NCI-H345 treated with DMSO at 0.1 percent for 48 hours (cell line): ENCODE results near the gene ESPN.
A peak's percentile ranks its signal among the peaks of the same experiment; 100 is the strongest.
"Not testable (repeated sequence)": the region's sequence is repeated elsewhere in the genome, so short reads cannot be mapped to it uniquely, and the experiment has no call there.

Source experiments
- DNase-seq: peaks from one replicate; lab custom pipeline; 2025; ENCODE audit not compliant: unreplicated experiment; lab: John Stamatoyannopoulos, UW

Gene ESPN

DNA sequence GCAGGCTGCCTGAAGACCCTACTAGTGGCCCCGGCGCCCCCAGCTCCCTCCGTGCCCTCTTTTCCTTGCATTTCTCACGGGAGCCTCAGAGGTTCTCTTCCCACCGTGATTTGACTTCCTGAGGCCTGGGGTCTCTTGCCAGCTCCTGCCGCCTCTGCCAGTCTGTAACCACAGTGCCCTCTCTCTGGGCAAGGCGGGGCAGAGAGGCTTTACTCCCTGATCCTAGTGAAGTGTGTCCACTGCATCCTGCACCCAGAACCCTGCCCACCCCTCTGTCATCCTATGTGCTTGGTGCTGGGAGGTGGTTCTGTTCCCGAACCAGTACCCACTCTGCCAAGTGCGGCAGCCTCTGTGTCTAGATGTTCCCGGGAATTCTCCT lies 2.4 kb downstream of the ESPN start:
- no peak for DNase-seq

DNA sequence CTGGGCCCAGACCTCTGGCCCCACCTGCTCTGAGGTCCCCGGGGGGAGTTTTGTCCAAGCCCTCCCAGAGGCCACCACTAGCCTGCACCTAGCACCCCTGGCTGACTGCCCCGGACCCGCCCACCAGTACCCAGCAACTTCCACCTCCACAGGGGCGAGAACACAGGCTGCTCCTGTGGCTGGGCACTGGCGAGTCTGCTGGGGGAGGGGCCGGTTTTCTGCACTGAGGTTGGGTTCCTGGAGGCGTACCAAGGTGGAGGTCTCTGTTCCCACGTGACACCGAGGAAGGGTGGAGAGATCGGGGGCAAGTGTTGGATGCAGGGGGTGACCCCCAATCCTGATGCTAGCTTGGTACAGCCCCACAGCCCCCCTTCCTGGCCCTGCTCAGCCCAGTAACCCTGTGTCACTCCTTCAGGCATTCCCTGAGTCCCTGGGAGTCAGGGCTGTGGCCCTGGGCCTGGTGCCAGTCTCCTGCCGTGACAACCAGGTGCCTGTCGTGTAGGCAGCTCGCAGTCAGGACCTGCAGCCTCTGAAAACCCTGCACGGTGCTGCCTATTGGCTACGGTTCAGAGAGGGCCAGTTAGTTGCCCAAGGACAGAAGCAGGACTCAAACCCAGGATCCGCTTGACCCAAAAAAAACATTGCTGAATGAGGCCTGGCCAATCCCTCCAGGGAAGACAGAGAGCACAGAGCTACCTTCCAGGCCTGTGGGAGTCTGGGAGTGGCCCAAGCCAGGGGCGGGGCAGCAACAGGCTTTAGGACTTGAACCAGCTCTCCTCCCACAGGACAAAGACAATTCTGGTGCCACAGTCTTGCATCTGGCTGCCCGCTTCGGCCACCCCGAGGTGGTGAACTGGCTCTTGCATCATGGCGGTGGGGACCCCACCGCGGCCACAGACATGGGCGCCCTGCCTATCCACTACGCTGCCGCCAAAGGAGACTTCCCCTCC lies 3.1 kb downstream of the ESPN start:
- no peak for DNase-seq

DNA sequence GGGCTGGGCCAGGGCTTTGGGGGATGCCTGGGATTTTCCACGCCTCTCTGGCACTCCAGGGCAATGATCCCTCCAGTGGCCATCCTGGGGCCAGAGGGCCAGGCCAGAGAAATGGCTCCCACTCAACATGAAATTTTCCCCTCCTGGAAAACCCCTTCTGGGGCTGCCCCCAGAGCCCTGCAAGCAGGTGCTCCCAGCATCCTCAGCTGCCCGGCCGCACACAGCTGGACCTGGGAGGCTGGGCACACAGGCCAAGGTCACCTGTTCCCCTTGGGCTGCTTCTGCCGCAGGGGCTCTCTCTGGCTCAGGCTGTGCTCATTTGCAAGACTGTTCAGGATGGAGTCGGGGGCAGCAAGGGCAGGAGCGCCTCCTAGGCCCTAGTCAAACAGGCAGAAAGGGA lies 3.9 kb downstream of the ESPN start:
- not testable (repeated sequence) for DNase-seq

DNA sequence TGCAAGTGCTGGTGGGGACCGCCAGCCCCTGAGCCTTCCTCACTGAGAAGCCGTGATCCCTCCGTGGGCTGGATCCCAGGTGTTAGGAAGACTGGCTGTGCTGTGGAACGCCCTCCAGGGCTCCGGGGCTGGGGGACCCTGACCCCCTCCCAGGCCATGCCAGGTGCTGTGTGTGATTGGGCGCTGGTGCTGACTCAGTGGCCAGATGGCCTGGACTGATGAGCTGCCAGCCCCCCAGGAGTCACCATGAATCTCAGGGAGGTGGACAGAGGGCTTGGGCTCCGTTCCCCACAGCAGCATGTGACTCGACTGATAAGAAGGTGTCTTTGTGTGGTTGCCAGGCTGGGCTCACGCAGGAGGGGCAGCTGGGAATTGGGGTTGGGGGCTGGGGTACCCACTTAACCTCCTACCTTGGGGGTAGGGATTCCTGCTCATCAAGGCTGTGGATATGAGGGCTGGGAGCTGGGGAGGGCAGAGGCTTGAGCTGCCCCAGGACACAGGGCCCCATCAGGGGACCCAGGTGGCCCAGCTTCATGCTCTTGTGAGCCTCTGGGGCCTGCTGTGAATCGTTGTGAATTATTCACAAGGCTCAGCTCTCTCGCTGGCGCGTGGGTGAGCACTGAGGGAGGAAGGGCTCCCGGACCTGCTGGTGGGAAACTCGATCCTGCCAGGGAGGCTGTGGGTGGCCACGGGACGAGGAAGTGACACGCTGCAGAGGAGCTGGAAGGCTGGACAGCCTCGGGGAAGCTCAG lies 5.3 kb downstream of the ESPN start:
- DNase-seq: not testable (repeated sequence)

DNA sequence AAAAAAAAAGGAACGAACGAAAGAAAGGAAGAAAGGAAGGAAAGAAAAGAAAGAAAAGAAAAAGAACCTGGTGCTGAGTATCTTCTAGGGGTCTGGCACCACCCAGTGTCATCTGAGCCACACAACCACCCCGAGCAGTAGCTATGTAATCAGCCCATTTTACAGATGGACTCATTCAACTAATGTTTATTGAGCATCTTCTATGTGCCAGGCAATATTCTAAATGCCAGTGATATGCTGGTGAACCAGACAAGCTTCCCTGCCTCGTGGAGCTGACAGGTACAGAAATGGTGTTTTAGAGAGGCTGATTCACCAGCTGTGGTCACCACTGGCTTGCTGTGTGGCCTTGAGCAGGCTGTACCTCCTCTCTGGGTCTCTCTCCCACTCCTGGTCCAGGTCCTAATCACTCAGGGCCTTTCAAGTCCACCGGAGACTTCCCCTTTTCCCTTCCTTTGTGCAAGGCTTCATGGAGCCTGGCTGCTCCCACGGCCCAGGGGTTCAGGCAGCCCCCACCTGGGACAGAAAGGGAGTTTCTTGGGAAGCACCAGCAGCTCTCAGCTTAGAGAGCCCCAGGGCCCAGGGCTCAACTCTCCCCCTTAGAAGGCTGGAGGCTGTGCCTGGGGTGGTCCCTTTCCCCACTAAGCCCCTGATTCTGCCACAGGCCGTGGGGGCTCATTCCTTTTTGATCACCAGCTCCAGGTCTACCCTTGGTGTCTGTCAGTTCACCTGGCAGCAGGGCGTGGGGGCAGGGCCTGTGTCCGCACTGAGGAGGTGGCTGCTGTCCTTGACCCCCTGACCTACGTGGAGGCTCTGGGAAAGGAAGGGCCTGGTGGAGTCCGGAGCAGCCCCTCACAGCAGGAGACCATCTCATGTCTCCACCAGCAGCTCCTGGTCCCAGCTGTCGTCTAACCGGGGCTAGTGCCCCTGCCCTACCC lies 7.3 kb downstream of the ESPN start:
- DNase-seq: not testable (repeated sequence)

DNA sequence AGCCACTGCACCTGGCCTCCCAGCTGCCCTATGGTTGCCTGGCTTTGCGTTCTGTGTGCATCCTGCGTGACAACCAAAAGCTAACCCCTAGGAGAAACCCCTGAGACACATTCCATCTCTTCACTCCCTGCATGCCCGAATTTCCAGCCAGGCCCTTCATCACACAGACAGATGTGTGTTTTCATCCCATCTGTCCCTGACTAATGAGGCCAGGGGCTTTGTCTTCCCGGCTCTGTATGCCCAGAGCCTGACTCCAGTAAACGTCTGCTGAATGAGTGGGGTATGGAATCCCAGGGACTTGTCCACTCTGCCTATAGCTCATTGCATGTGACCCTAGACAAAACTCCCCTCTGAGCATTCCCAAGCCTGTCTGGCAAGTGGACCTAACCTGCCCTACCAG lies 9.6 kb downstream of the ESPN start:
- DNase-seq: no peak

DNA sequence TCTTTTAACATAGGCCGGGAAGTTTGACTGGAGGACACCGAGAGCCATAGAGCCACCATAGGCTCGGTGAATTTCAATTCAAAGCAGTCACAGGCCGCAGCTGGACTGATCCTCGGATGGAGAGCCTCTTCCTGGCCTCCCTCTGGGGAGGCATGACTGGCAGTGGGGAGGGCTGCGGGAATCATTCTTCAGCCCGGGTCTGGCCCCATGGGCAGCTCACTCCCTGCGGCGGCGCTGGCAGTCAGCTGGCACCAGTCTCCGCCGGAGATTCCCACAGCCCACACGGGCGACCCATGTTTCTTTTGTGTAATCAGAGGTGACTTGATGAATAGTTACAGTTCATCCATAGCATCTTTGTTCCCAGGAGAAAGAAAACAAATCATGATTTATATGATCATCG lies 10.6 kb downstream of the ESPN start:
- no peak for DNase-seq

DNA sequence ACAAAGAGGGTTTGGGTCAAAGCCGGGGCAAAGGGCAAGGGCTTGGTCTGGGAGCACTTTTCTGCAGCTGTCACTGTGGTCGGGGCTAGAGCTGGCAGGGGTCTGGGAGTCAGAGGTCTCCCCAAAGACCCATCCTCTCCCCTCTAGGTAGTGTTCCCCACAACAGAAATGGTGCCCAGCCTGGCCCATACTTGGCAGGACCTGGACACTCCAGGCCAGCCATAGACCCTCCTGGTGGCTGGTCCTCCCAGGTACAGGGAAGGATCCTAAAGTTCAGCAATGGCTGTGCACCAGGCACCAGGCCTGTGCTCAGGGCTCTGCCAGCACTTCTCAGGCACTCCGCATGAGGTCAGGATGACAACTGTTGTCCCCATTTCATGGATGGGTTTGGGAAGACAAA lies 11.0 kb downstream of the ESPN start:
- no peak for DNase-seq

DNA sequence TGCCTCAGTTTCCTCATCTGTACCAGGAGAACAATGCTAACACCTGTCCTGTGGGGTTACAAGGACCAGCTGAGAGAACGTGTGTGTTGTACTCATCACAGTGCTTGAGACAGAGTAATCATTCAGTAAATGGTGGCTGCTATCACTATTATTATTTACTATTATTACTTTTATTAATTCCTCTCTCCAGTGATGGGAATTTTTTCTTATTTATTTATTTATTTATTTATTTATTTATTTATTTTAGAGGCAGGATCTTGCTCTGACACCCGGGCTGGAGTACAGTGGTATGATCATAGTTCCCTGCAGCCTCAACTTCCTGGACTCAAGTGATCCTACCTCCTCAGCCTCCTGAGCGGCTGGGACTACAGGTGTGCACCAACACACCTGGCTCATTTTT lies 11.7 kb downstream of the ESPN start:
- DNase-seq: not testable (repeated sequence)

DNA sequence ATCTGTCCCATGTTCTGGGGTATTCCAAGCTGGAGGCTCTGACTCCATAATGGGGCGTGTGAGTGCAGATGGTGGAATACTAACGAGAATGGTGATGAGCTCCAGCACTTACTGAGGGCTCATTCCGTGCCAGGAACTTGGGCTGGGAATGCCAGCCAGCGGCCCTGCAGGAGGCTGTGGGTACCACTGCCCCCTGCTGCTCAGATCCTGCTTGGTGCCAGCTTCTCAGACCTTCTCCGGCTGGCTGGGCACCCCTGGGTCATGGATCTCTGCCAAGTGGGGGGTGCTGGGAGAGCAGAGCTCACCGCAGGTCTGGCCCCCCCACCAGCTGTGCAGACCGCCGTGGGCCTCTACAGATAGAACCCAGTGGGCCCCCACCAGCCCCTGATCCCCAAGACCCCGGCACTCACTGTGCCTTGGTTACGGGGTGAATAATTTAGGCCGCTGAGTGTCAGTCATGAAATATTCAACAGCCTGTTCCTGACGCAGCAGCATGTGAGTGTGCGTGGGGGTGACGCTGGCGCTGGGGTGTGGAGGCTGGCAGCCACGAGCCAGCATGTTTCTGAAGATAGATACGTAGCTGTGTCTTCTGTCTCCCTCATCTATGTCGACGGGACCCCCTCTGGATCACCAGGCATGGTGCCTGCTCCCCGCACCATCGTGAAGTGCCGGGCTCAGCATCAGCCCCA lies 12.6 kb downstream of the ESPN start:
- DNase-seq: peak; percentile 43

DNA sequence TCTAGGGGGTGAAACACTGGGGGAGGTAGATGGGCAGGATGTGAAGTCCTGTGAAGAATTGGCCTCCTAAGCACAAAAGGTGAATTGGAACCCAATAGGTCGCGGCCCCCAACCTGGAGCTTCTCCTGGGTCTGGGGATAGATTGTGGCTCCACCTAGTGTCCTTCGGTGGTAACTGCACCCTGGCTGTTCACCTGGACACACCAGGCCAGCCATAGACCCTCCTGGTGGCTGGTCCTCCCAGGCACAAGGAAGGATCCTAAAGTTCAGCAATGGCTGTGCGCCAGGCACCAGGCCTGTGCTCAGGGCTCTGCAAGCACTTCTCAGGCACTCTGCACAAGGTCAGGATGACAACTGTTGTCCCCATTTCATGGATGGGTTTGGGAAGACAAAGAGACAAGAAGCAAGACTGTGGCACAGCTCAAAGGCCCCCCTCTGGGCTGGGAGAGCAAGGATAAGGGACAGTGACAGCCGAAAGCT lies 13.5 kb downstream of the ESPN start:
- peak; percentile 72 for DNase-seq

DNA sequence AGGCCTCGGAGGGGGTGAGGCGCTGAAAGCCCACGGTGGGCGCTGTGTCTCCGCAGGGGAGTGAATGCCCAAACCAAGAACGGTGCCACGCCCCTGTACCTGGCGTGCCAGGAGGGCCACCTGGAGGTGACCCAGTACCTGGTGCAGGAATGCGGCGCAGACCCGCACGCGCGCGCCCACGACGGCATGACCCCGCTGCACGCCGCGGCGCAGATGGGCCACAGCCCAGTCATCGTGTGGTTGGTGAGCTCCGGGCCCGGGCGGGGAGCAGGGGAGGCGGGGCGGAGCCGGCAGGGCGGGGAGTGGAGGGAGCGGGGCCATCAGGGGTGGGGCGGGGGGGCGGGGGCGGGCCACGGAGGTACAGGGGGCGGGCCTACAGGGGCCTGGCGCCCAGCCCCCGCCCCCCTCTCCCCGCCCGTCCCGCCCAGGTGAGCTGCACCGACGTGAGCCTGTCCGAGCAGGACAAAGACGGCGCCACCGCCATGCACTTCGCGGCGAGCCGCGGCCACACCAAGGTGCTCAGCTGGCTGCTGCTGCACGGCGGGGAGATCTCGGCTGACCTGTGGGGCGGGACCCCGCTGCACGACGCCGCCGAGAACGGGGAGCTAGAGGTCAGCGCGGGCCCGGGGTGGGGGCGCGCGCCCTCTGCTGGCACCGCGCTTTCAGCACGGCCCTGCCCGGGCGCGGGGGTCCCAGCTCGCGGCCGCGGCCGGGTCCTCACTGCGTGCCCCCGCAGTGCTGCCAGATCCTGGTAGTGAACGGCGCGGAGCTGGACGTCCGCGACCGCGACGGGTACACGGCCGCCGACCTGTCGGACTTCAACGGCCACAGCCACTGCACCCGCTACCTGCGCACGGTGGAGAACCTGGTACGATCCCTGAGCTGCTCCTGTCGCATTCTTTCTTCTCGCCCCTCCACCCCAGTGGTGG lies 15.9 kb downstream of the ESPN start:
- no peak for DNase-seq

DNA sequence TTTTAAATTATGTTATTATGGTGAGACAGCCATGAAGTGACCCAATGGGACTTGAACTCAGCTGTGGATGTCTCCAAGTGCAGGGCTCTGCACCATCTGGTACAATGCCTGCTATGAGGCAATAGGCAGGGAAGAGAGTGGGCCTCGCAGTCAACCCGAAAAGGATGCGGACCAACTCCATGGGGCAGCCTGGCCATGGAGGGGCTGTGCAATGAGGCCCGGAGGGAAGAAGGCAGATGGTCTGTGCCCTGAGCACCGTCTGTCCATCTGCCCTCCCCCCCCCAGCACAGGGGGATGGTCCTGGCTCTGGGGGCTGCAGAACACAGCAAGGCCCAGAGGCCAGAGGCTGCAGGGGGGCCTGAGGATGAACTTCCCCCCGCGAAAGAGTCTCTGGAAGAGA lies 17.0 kb downstream of the ESPN start:
- DNase-seq: no peak

DNA sequence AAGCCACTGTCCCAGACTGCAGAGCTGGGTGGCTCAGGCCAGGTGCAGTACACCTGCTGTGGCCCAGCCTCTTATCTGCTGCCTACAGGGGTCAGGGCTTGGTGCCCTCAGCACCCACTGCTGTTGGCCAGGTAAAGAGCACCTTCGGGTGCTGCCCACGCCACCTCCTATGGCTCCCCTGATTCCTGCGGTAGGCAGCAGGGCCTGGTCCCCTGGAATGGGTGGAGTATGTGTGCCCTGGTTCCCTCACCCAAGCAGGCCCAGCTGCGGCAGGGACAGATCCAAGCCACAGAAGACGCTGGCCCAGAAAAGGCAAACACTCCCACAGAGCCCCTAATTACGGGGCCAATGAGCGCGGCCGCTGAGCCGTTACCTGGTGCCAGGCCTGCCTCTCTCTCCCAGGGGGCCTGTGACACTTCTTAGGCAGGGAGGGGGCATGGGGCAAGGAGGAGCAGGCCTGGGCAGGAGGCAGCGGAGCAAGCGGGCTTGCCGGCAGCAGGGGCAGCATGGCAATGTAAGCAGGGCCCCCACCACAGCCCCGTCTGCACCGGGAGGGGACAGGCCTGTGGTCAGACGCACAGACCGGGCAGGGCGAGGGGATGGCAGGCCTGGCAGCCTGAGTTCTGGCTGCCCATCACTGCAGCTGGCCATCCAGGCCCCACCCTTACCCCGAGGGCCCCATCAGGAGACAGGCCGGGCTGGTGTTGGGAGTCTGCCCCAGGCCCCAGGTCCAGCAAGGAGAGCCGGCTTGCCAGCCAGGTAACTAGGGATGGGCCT lies 19.0 kb downstream of the ESPN start:
- no peak for DNase-seq

DNA sequence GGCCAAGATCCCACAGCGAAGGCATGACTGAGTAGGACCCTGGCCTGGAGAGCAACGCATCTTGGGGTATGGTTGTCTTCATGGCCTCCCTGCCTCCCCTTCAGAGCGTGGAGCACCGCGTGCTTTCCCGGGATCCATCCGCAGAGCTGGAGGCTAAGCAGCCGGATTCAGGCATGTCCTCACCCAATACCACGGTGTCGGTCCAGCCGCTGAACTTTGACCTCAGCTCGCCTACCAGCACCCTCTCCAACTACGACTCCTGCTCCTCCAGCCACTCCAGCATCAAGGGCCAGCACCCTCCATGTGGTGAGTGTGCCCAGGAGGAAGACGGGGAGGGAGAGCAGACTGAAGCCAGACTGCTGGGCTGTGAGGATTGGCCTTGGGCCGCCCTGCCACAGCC lies 19.8 kb downstream of the ESPN start:
- no peak for DNase-seq

DNA sequence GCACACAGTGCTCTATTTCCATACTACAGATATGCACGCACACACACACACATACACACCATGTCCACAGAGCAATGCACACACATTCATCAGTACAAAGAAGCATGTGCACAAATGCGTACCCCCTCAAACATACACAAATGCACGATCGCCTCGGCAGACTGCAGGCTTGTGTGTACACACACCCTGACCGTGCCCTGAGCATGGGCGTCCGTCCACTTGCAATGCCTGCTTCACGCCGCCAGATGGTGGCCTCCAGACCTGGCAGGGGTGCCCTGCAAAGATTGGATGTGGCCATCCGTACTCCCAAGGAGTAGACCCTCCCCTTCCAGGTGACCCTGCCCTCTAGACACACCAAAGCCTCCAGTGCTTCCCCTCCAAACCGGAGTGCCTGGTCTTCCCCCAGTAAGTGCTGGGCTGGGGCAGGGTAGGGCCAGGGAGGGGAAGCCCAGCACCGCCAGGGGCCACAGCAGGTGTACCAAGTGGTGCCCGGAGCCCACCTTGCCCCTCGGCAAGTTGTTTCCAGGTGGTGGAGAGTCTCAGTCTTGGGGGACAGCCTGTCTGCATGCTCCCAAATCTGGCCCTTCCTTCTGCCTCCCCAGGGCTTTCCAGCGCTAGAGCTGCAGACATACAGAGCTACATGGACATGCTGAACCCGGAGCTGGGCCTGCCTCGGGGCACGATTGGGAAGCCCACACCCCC lies 20.6 kb downstream of the ESPN start:
- DNase-seq: no peak

DNA sequence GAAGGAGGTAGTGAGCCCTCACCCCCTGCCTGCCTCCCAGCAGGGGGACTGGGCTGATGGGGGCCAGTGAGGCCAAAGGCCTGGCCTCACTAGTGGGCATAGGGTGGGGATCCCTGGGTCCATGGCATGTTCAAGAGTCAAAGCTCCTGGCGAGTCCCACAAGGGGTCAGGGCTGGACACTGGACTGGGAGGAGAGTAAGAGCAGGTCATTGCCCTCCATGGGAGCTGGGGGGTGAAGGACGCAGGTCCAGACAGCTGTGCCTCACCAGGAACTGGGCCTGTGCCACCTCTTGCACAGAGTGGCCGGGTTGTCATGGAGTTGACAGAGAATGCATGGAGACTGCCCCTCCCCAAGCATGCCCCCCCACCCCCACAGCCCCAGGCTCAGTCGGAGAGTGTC lies 21.4 kb downstream of the ESPN start:
- not testable (repeated sequence) for DNase-seq

DNA sequence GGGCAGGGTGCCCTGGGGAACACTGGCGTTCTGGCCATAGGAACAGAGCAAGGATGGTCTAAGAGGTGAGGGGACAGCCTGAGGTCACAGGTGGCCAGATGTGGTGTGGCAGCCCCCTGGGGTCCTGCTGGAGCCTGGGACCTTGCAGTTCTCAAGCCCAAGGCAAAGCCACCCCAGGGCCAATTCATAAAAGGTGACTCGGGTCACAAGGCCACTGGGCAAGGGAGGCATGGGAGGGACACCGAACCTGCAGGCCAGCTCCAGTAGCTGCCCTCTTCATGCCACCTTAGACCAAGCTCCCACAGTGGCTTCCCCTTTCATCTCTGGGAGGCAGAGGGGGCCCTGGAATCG lies 22.1 kb downstream of the ESPN start:
- no peak for DNase-seq
